Measurements from ENCODE around the gene HSPB9. TPM values are rescaled to one million over a fixed set of nuclear protein-coding genes. Genes with fewer than 3 reads are reported as not detected.
A peak's percentile ranks its signal among the peaks of the same experiment; 100 is the strongest.

HSPB9 gene, protein sequence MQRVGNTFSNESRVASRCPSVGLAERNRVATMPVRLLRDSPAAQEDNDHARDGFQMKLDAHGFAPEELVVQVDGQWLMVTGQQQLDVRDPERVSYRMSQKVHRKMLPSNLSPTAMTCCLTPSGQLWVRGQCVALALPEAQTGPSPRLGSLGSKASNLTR
- total RNA-seq = not detected in 2 replicates

DNA sequence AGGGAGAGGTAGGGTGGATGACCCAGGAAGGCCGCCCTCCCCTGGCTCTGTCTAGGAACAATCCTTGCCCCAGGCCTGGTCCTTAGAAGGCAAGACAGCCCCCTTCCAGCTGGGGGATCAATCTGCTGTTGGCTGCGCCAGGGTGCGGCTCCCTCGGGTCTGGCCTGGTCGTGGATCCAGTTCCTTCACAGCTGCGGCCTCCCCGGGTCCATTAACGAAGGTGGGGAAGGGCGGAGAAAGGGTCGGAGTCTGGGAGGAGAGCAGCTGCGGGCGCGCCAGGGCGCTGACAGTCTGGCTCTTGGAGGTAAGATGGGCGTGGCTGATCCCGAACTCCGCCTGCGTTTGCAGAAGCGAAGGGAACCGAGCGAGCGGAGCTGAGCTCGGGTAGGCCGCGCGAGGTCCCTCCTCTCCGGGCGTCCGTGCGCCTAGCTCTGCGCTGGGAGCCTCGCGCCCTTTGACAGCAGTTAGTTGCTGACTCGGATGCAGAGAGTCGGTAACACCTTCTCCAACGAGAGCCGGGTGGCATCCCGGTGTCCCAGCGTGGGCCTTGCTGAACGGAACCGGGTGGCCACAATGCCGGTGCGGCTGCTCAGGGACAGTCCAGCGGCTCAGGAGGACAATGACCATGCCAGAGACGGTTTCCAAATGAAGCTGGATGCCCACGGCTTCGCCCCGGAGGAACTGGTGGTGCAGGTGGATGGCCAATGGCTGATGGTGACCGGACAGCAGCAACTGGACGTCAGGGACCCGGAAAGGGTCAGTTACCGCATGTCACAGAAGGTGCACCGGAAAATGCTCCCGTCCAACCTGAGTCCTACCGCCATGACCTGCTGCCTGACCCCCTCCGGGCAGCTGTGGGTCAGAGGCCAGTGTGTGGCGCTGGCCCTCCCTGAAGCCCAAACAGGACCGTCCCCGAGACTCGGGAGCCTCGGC is at the start of gene HSPB9:
Gene HSPB9 (plus strand): TSS at position 434 of the 933 bp plus-strand sequence. CDS start 47 bp downstream, at position 481.
- Mint-ChIP-seq H3K27me3 (no peaks in the 10 kb centered on the region), H3K4me3 (peak within 1 kb of the TSS; percentile 71), H3K9me3 (no peaks in the 10 kb centered on the region), H3K27ac (no peak within 1 kb of the TSS), H3K4me1 (peaks cover 21% of the 10 kb centered on the region), H3K36me3 (ENCODE audit: low read depth) (peaks cover 44% of the 10 kb centered on the region)
- intact Hi-C loops (cut with micrococcal nuclease) = no loop called here
- ChIA-PET CTCF (interaction anchor here (0.8 to 10.2 kb wide), 2 partner anchors 10 to 160 kb away, joined by 3 to 110 read pairs; partner anchors contain the start of gene CNP), POLR2A (interaction anchor here (0.6 to 2.2 kb wide), 2 partner anchors 12 to 910 kb away, joined by 6 to 26 read pairs; partner anchors contain the start of gene DHX58)
- DNase-seq (no peak), ATAC-seq (ENCODE audit: low read depth) (no peak)
- no peak for TF ChIP-seq CTCF (IDR thresholded peaks at IDR 0.05)

GRCh38 chr17:42075789-42076188 is 46.8 kb upstream of the HSPB9 start:
- no peaks in the 10 kb centered on the region for H3K9me3 Mint-ChIP-seq
- CTCF ChIA-PET = no interaction called here
- ATAC-seq (ENCODE audit: low read depth) (no peak), DNase-seq (no peak)
- H3K27me3 Mint-ChIP-seq = peaks cover 11% of the 10 kb centered on the region
- H3K4me1 Mint-ChIP-seq = peaks cover 12% of the 10 kb centered on the region
- POLR2A ChIA-PET = interaction anchor here (0.7 kb wide), 2 partner anchors 11 to 16 kb away, joined by 8 read pairs; no protein-coding TSS in a partner anchor
- TF ChIP-seq CTCF (IDR thresholded peaks at IDR 0.05) = no peak
- H3K36me3 Mint-ChIP-seq (ENCODE audit: low read depth) = no peaks in the 10 kb centered on the region
- no peak overlapping the region for H3K4me3 Mint-ChIP-seq
- no peak overlapping the region for H3K27ac Mint-ChIP-seq
- intact Hi-C loops (cut with micrococcal nuclease) = no loop called here

DNA sequence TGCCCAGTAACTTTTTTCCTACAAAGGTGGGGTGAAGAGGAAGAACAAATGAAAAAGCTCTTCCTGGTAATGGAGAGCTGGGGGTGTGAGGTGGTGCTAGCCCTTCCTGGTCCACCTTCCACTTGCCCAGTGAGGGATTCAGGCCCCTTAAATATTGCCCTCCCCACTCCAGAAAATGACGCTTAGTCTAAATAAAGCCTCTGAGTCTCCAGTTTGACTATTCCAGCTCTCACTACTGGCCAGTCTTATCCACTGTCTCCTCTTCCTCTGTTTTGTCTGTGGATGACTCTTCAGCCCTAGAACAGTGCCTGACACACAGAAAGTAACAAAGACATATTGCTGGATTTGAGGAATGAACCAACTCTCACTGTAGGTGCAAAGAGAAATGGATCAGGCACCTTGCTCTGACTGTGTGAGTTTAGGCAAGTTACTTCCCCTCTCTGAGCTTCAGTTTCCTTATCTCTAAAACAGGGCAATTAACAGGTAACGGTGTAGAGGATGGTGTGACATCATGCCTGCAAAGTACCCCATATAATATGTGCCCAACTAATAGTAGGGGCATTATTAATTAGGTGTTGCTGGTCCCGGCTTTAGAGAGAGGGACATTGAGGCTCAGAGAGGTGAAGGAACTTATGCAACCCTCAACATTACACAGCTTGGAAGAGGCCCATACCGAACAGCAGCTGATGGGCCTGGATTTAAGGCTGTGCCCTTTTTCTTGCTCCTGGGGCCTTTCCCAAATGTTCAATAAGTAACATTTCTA is 45.6 kb upstream of the HSPB9 start:
- Mint-ChIP-seq H3K27ac (no peak overlapping the region), H3K4me3 (no peak overlapping the region), H3K36me3 (ENCODE audit: low read depth) (no peaks in the 10 kb centered on the region), H3K9me3 (no peaks in the 10 kb centered on the region), H3K27me3 (peaks cover 6% of the 10 kb centered on the region), H3K4me1 (peaks cover 7% of the 10 kb centered on the region)
- DNase-seq = no peak
- no peak for ATAC-seq (ENCODE audit: low read depth)
- ChIA-PET POLR2A (interaction anchor here (0.5 to 0.6 kb wide), 2 partner anchors 15 to 97 kb away, joined by 3 to 7 read pairs; no protein-coding TSS in a partner anchor), CTCF (interaction anchor here (1.7 kb wide), 1 partner anchor 9 kb away, joined by 6 read pairs; no protein-coding TSS in a partner anchor)
- no peak for TF ChIP-seq CTCF (IDR thresholded peaks at IDR 0.05)
- intact Hi-C loops (cut with micrococcal nuclease) = no loop called here

DNA sequence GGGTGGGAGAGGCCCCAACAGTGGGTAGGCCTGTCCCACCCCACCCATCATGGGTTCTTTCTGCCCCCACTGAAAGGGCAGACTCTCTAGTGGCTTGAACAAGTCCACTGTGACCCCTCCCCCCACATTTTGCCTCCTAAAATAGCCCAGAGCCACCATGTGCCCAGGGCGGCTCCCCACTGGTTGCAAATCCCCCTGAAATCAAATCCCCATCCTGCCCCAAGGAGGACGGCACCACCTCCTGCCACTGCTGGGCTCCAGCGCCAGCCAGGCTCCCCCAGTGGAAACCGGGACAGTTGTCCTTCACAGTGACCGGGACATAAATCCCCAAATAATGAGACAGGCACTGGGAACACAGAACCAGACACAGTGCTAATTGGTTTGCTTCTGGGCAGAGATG is 44.8 kb upstream of the HSPB9 start:
- Mint-ChIP-seq H3K27me3 (peaks cover 3% of the 10 kb centered on the region), H3K27ac (no peak overlapping the region), H3K9me3 (no peaks in the 10 kb centered on the region), H3K36me3 (ENCODE audit: low read depth) (no peaks in the 10 kb centered on the region), H3K4me1 (peaks cover 4% of the 10 kb centered on the region), H3K4me3 (no peak overlapping the region)
- no peak for ATAC-seq (ENCODE audit: low read depth)
- CTCF ChIA-PET = interaction anchor here (1.7 kb wide), 1 partner anchor 10 kb away, joined by 6 read pairs; no protein-coding TSS in a partner anchor
- intact Hi-C loops (cut with micrococcal nuclease) = no loop called here
- POLR2A ChIA-PET = no interaction called here
- no peak for TF ChIP-seq CTCF (IDR thresholded peaks at IDR 0.05)
- DNase-seq = no peak
